GM18517 (cell line): ENCODE measurements around the gene SAP25.
"Not testable (repeated sequence)": the region's sequence is repeated elsewhere in the genome, so short reads cannot be mapped to it uniquely, and the experiment has no call there.

Experiments used
- ATAC-seq: cut with Tn5 transposase; IDR thresholded peaks from one replicate; pipeline ENCODE4 v1.9.1; 2021; ENCODE audit warnings: mild to moderate bottlenecking, moderate library complexity; ENCODE audit not compliant: unreplicated experiment

Gene SAP25

GRCh38 chr7:100577103-100577502 is 3.4 kb upstream of the SAP25 start:
- no peak for ATAC-seq

- no peak for ATAC-seq
These were observed 2.8 kb upstream of the SAP25 start for GRCh38 chr7:100576384-100576993.

GRCh38 chr7:100575746-100576383 is 2.2 kb upstream of the SAP25 start:
- no peak for ATAC-seq

GRCh38 chr7:100575206-100575631 is 1.5 kb upstream of the SAP25 start:
- no peak for ATAC-seq

GRCh38 chr7:100574362-100575205 is 884 bp upstream of the SAP25 start:
- ATAC-seq: no peak

GRCh38 chr7:100572949-100573675 is 588 bp downstream of the SAP25 start:
- ATAC-seq: no peak

GRCh38 chr7:100572281-100572948 is 1.3 kb downstream of the SAP25 start:
- no peak for ATAC-seq

GRCh38 chr7:100571829-100572116 is 1.9 kb downstream of the SAP25 start:
- ATAC-seq: no peak

GRCh38 chr7:100570954-100571828 is 2.5 kb downstream of the SAP25 start:
- no peak for ATAC-seq

GRCh38 chr7:100568896-100569844 is 4.5 kb downstream of the SAP25 start:
- ATAC-seq: no peak

- ATAC-seq: no peak
These were observed 5.4 kb downstream of the SAP25 start for GRCh38 chr7:100568176-100568895.

- ATAC-seq: no peak
These were observed 5.9 kb downstream of the SAP25 start for GRCh38 chr7:100567751-100568175.

GRCh38 chr7:100567031-100567730 is 6.5 kb downstream of the SAP25 start:
- ATAC-seq: no peak

GRCh38 chr7:100566018-100566531 is 7.6 kb downstream of the SAP25 start:
- no peak for ATAC-seq

GRCh38 chr7:100565133-100565571 is 8.5 kb downstream of the SAP25 start:
- ATAC-seq: no peak

GRCh38 chr7:100564405-100564804 is 9.3 kb downstream of the SAP25 start:
- not testable (repeated sequence) for ATAC-seq

- no peak for ATAC-seq
These were observed 9.8 kb downstream of the SAP25 start for GRCh38 chr7:100563809-100564400.
